Measurements from ENCODE around the gene STRBP. TPM values are rescaled to one million over a fixed set of nuclear protein-coding genes. Genes with fewer than 3 reads are reported as not detected.

STRBP gene
- total RNA-seq, 2 donors from 2014 or later = 30.1 to 42.5 TPM

- ATAC-seq (replicated peaks) = no peak
- no peaks in the 10 kb centered on the region for H3K27me3 Mint-ChIP-seq
Observed at GRCh38 chr9:123131258-123131657, 137.1 kb downstream of the STRBP start.

GRCh38 chr9:123129423-123129822 is 139.0 kb downstream of the STRBP start:
- ATAC-seq (replicated peaks) = no peak
- Mint-ChIP-seq H3K4me1 (no peaks in the 10 kb centered on the region), H3K4me3 (no peak overlapping the region), H3K27me3 (no peaks in the 10 kb centered on the region), H3K36me3 (ENCODE audit: low read depth) (peaks cover 37% of the 10 kb centered on the region), H3K9me3 (no peaks in the 10 kb centered on the region), H3K27ac (no peak overlapping the region)

More at GRCh38 chr9:123131258-123131657, 137.1 kb downstream of the STRBP start:
- Mint-ChIP-seq H3K4me3 (no peak overlapping the region), H3K9me3 (no peaks in the 10 kb centered on the region), H3K27ac (no peak overlapping the region), H3K4me1 (no peaks in the 10 kb centered on the region), H3K36me3 (ENCODE audit: low read depth) (peaks cover 33% of the 10 kb centered on the region)

GRCh38 chr9:123128591-123128990 is 139.8 kb downstream of the STRBP start:
- Mint-ChIP-seq H3K27me3 (no peaks in the 10 kb centered on the region), H3K27ac (no peak overlapping the region), H3K9me3 (no peaks in the 10 kb centered on the region), H3K36me3 (ENCODE audit: low read depth) (peaks cover 35% of the 10 kb centered on the region), H3K4me3 (no peak overlapping the region), H3K4me1 (no peaks in the 10 kb centered on the region)
- no peak for ATAC-seq (replicated peaks)

- Mint-ChIP-seq H3K27me3 (no peaks in the 10 kb centered on the region), H3K4me3 (no peak overlapping the region), H3K4me1 (no peaks in the 10 kb centered on the region), H3K9me3 (no peaks in the 10 kb centered on the region), H3K27ac (no peak overlapping the region), H3K36me3 (ENCODE audit: low read depth) (peaks cover 40% of the 10 kb centered on the region)
- no peak for ATAC-seq (replicated peaks)
Observed at GRCh38 chr9:123127512-123128075, 140.8 kb downstream of the STRBP start.

GRCh38 chr9:123121457-123121856 is 146.9 kb downstream of the STRBP start:
- H3K4me1 Mint-ChIP-seq = no peaks in the 10 kb centered on the region
- H3K27ac Mint-ChIP-seq = no peak overlapping the region
- H3K9me3 Mint-ChIP-seq = no peaks in the 10 kb centered on the region
- peaks cover 29% of the 10 kb centered on the region for H3K36me3 Mint-ChIP-seq (ENCODE audit: low read depth)
- no peak overlapping the region for H3K4me3 Mint-ChIP-seq
- H3K27me3 Mint-ChIP-seq = no peaks in the 10 kb centered on the region
- no peak for ATAC-seq (replicated peaks)

- ATAC-seq (replicated peaks) = peak; percentile 65
- Mint-ChIP-seq H3K27ac (no peak overlapping the region), H3K9me3 (no peaks in the 10 kb centered on the region)
Observed at GRCh38 chr9:123120953-123121352, 147.4 kb downstream of the STRBP start.

GRCh38 chr9:123120131-123120530 is 148.3 kb downstream of the STRBP start:
- Mint-ChIP-seq H3K4me1 (no peaks in the 10 kb centered on the region), H3K27me3 (no peaks in the 10 kb centered on the region), H3K27ac (no peak overlapping the region), H3K4me3 (no peak overlapping the region), H3K36me3 (ENCODE audit: low read depth) (peaks cover 22% of the 10 kb centered on the region), H3K9me3 (no peaks in the 10 kb centered on the region)
- peak; percentile 44 for ATAC-seq (replicated peaks)

More at GRCh38 chr9:123120953-123121352, 147.4 kb downstream of the STRBP start:
- H3K36me3 Mint-ChIP-seq (ENCODE audit: low read depth) = peaks cover 26% of the 10 kb centered on the region
- no peaks in the 10 kb centered on the region for H3K4me1 Mint-ChIP-seq
- no peak overlapping the region for H3K4me3 Mint-ChIP-seq
- no peaks in the 10 kb centered on the region for H3K27me3 Mint-ChIP-seq

GRCh38 chr9:123119566-123119965 is 148.8 kb downstream of the STRBP start:
- no peak overlapping the region for H3K4me3 Mint-ChIP-seq

GRCh38 chr9:123116036-123116435 is 152.3 kb downstream of the STRBP start:
- no peak for ATAC-seq (replicated peaks)

More at GRCh38 chr9:123119566-123119965, 148.8 kb downstream of the STRBP start:
- H3K4me1 Mint-ChIP-seq = no peaks in the 10 kb centered on the region
- H3K9me3 Mint-ChIP-seq = no peaks in the 10 kb centered on the region
- H3K27me3 Mint-ChIP-seq = no peaks in the 10 kb centered on the region
- no peak for ATAC-seq (replicated peaks)
- H3K27ac Mint-ChIP-seq = no peak overlapping the region
- peaks cover 22% of the 10 kb centered on the region for H3K36me3 Mint-ChIP-seq (ENCODE audit: low read depth)

GRCh38 chr9:123115146-123115913 is 153.1 kb downstream of the STRBP start:
- no peak for ATAC-seq (replicated peaks)
- no peaks in the 10 kb centered on the region for H3K27me3 Mint-ChIP-seq
- H3K9me3 Mint-ChIP-seq = no peaks in the 10 kb centered on the region
- H3K4me3 Mint-ChIP-seq = no peak overlapping the region
- H3K4me1 Mint-ChIP-seq = peaks cover 6% of the 10 kb centered on the region
- H3K27ac Mint-ChIP-seq = peak overlapping the region; percentile 14
- peaks cover 6% of the 10 kb centered on the region for H3K36me3 Mint-ChIP-seq (ENCODE audit: low read depth)

More at GRCh38 chr9:123116036-123116435, 152.3 kb downstream of the STRBP start:
- Mint-ChIP-seq H3K36me3 (ENCODE audit: low read depth) (peaks cover 6% of the 10 kb centered on the region), H3K9me3 (no peaks in the 10 kb centered on the region), H3K4me3 (no peak overlapping the region), H3K27me3 (no peaks in the 10 kb centered on the region), H3K27ac (peak overlapping the region; percentile 14), H3K4me1 (peaks cover 6% of the 10 kb centered on the region)

- H3K9me3 Mint-ChIP-seq = no peaks in the 10 kb centered on the region
- peak overlapping the region; percentile 81 for H3K27ac Mint-ChIP-seq
- no peak for ATAC-seq (replicated peaks)
- peaks cover 6% of the 10 kb centered on the region for H3K4me1 Mint-ChIP-seq
- H3K27me3 Mint-ChIP-seq = no peaks in the 10 kb centered on the region
- H3K4me3 Mint-ChIP-seq = no peak overlapping the region
- peaks cover 17% of the 10 kb centered on the region for H3K36me3 Mint-ChIP-seq (ENCODE audit: low read depth)
Observed at GRCh38 chr9:123113185-123113584, 155.2 kb downstream of the STRBP start.

GRCh38 chr9:123112015-123112975 is 156.1 kb downstream of the STRBP start:
- H3K9me3 Mint-ChIP-seq = no peaks in the 10 kb centered on the region
- peaks cover 26% of the 10 kb centered on the region for H3K36me3 Mint-ChIP-seq (ENCODE audit: low read depth)
- peak; percentile 77 for ATAC-seq (replicated peaks)
- H3K27me3 Mint-ChIP-seq = no peaks in the 10 kb centered on the region
- H3K27ac Mint-ChIP-seq = peak overlapping the region; percentile 81
- no peak overlapping the region for H3K4me3 Mint-ChIP-seq
- H3K4me1 Mint-ChIP-seq = peaks cover 6% of the 10 kb centered on the region

GRCh38 chr9:123111427-123112014 is 156.9 kb downstream of the STRBP start:
- Mint-ChIP-seq H3K36me3 (ENCODE audit: low read depth) (peaks cover 34% of the 10 kb centered on the region), H3K27ac (peak overlapping the region; percentile 81), H3K4me3 (no peak overlapping the region), H3K27me3 (no peaks in the 10 kb centered on the region), H3K9me3 (no peaks in the 10 kb centered on the region), H3K4me1 (peaks cover 6% of the 10 kb centered on the region)
- peak; percentile 17 for ATAC-seq (replicated peaks)

Data from activated T-helper 17 cell treated with anti-CD3 and anti-CD28 coated beads, Interleukin-2, amount 50 U/mL, for 72 hours (primary cell).